22Rv1 (cell line): ENCODE data around the gene ZDHHC8.

Source experiments
- H3K27ac ChIP-seq: fragments of 450-650 bp; 2 replicates; pipeline ENCODE4 v1.5.1; 2017
- CTCF ChIP-seq: fragments of 450-650 bp; IDR thresholded peaks from 2 replicates; pipeline ENCODE4 v1.5.1; 2017; ENCODE audit warnings: mild to moderate bottlenecking
- ZFX ChIP-seq: fragments of 450-650 bp; IDR thresholded peaks from 2 replicates; pipeline ENCODE4 v1.6.1; 2017; ENCODE audit warnings: antibody characterized with exemption, borderline replicate concordance

Gene ZDHHC8

DNA sequence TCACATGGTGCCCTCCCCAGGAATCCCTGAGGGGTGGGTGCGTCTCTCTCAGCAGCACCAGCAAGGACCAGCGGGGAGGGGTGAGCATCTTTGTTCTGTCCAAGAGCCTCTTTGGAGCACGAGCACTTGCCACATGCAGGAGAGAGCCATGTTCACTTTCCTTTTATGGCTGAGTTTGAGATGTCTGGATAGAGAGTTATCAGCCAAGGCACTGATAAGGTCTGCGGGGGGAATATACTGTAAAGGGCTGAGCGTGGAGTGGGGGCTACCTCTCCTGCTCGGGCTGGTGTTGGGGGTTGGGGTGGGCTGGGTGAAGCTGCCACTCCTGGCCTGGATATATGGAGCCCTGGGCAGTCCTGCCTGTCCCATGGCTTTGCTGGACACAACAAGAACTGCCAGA lies 54.1 kb downstream of the ZDHHC8 start:
- TF ChIP-seq ZFX (no peak), CTCF (no peak)
- H3K27ac ChIP-seq, result no peak overlapping the region

GRCh38 chr22:20186183-20186870 lies 54.7 kb downstream of the ZDHHC8 start:
- peak; percentile 37 for TF ChIP-seq CTCF
- no peak for TF ChIP-seq ZFX
- no peak overlapping the region for H3K27ac ChIP-seq

- TF ChIP-seq CTCF (no peak), ZFX (no peak)
- H3K27ac ChIP-seq, result no peak overlapping the region
These were observed 55.4 kb downstream of the ZDHHC8 start for GRCh38 chr22:20186871-20187546.

DNA sequence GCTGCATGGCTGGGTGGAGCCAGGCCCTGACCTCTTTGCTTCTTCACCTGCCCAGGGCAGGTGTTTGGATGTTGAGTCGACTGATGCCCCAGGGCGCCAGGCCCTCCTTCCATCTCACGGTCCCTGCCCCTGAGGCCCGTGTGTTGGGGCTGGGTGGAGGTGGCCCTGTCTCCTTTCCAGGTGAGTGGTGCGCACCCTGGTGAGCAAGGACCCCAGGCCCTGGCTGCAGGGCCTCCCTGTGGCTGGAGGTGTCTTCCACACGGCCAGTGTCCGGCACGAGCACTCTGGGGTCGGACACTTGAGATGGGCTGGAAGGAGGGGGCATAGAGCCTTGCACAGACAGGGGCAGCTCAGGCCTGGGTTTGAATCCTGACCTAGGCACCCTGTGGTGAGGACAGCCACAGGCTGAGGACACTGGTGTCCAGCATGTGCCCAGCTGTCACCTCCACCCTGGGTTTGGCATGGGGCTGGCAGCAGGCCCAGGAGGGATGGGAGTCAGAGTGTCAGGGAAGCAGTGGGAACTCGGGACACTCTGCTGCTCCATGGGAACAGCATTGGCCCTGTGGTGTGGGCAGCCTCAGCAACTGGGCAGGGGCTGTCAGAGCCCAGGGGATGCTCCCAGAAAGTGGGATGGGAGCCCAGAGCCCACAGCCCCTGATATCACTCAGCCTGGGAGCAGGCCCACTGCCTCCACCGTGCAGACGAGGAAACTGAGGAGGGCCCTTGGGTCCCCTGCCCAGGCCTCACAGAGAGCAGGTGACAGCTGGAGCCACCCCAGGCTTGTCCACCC lies 56.4 kb downstream of the ZDHHC8 start:
- H3K27ac ChIP-seq, result no peak overlapping the region
- TF ChIP-seq CTCF (no peak), ZFX (no peak)

DNA sequence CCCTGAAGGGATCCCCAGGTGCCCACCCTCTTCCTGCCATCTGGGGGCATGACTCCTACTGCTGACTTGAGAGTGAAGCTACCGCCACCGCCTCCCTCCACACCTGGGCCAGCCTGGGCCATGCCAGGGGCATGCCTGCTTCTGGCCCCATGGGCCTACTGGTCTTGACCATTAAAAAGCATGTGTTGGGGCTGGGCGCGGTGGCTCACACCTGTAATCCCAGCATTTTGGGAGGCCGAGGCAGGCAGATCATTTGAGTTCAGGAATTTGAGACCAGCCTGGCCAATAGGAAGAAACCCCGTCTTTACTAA lies 56.9 kb downstream of the ZDHHC8 start:
- H3K27ac ChIP-seq, result no peak overlapping the region
- TF ChIP-seq CTCF (no peak), ZFX (no peak)

DNA sequence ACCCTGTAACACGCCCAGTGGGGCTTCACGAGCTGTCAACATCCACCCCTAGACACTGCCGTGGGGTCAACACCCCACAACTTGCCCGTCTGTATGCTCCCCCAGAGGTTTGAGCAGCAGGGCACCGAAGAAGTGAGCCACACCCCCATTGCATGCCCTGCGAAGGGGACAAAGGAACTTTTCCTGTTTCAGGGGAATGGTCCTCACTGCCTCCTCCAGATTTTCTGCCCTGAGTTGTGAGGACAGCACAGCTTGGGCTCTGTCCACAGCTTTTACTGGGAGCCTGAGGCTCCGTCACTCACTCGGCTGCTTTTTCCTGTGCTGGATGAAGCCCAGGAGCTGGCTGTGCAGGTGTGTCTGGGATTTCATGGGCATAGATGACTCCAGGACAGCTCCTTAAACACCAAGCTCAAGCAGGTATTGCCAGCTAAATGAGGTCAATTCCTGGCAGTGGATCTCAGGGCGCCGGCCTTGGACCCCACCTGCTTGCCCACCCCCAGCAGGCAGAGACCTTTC lies 59.5 kb downstream of the ZDHHC8 start:
- TF ChIP-seq CTCF (no peak), ZFX (no peak)
- H3K27ac ChIP-seq, result no peak overlapping the region
